ENCODE measurements around the gene C17orf58. TPM values are rescaled to one million over a fixed set of nuclear protein-coding genes. Genes with fewer than 3 reads are reported as not detected.
"Not testable (repeated sequence)": the region's sequence is repeated elsewhere in the genome, so short reads cannot be mapped to it uniquely, and the experiment has no call there.

C17orf58 gene
- total RNA-seq, 1 donor from 2014 or later = 9.8 TPM

- no peak for DNase-seq (ENCODE audit: extremely low spot score in 2 of 2)
- intact Hi-C loops (cut with DNase I) = no loop called here
- H3K4me3 ChIP-seq = no peak overlapping the region
These were observed 37.6 kb upstream of the C17orf58 start for GRCh38 chr17:68033636-68034451.

GRCh38 chr17:68029512-68030215 is 33.4 kb upstream of the C17orf58 start:
- intact Hi-C loops (cut with DNase I) = no loop called here
- DNase-seq (ENCODE audit: extremely low spot score in 2 of 2) = no peak
- Histone ChIP-seq H3K9me3 (no peaks in the 10 kb centered on the region), H3K27me3 (no peaks in the 10 kb centered on the region), H3K27ac (no peak overlapping the region), H3K36me3 (no peaks in the 10 kb centered on the region), H3K4me3 (no peak overlapping the region), H3K4me1 (no peaks in the 10 kb centered on the region)
- TF ChIP-seq POLR2A (IDR thresholded peaks at IDR 0.05) (no peak), POLR2AphosphoS5 (IDR thresholded peaks at IDR 0.05; ENCODE audit: insufficient read depth in 1 of 2, low read depth in 1 of 2) (no peak), CTCF (IDR thresholded peaks at IDR 0.05) (no peak)

More at GRCh38 chr17:68033636-68034451, 37.6 kb upstream of the C17orf58 start:
- Histone ChIP-seq H3K27me3 (no peaks in the 10 kb centered on the region), H3K27ac (no peak overlapping the region), H3K9me3 (no peaks in the 10 kb centered on the region), H3K4me1 (peaks cover 9% of the 10 kb centered on the region), H3K36me3 (peaks cover 0 to 6% of the 10 kb centered on the region in 2 donors)
- TF ChIP-seq CTCF (IDR thresholded peaks at IDR 0.05) (no peak), POLR2AphosphoS5 (IDR thresholded peaks at IDR 0.05; ENCODE audit: insufficient read depth in 1 of 2, low read depth in 1 of 2) (no peak), POLR2A (IDR thresholded peaks at IDR 0.05) (no peak)

GRCh38 chr17:68022547-68022946 is 26.3 kb upstream of the C17orf58 start:
- intact Hi-C loops (cut with DNase I); H3K4me3 ChIP-seq; DNase-seq (ENCODE audit: extremely low spot score in 2 of 2): not testable (repeated sequence)

GRCh38 chr17:68021963-68022362 is 25.7 kb upstream of the C17orf58 start:
- no peak for DNase-seq (ENCODE audit: extremely low spot score in 2 of 2)
- Histone ChIP-seq H3K4me1 (peaks cover 5% of the 10 kb centered on the region), H3K9me3 (no peaks in the 10 kb centered on the region), H3K4me3 (no peak overlapping the region), H3K27ac (no peak overlapping the region), H3K27me3 (no peaks in the 10 kb centered on the region), H3K36me3 (no peaks in the 10 kb centered on the region)
- no peak for TF ChIP-seq POLR2AphosphoS5 (IDR thresholded peaks at IDR 0.05; ENCODE audit: insufficient read depth in 1 of 2, low read depth in 1 of 2)
- no peak for TF ChIP-seq CTCF (IDR thresholded peaks at IDR 0.05)
- TF ChIP-seq POLR2A (IDR thresholded peaks at IDR 0.05) = no peak
- intact Hi-C loops (cut with DNase I) = no loop called here

More at GRCh38 chr17:68022547-68022946, 26.3 kb upstream of the C17orf58 start:
- not testable (repeated sequence) for H3K36me3 ChIP-seq, H3K4me1 ChIP-seq, H3K27ac ChIP-seq, H3K27me3 ChIP-seq, H3K9me3 ChIP-seq

- H3K27ac ChIP-seq = peak overlapping the region; percentile 91
- H3K9me3 ChIP-seq; H3K27me3 ChIP-seq; intact Hi-C loops (cut with DNase I); H3K4me1 ChIP-seq; DNase-seq (ENCODE audit: extremely low spot score in 2 of 2); H3K36me3 ChIP-seq: not testable (repeated sequence)
- H3K4me3 ChIP-seq = peak overlapping the region; percentile 55 to 62
These were observed 24.5 kb upstream of the C17orf58 start for GRCh38 chr17:68020791-68021190.

GRCh38 chr17:68020409-68020756 is 24.1 kb upstream of the C17orf58 start:
- TF ChIP-seq POLR2A (IDR thresholded peaks at IDR 0.05) (no peak), POLR2AphosphoS5 (IDR thresholded peaks at IDR 0.05; ENCODE audit: insufficient read depth in 1 of 2, low read depth in 1 of 2) (no peak), CTCF (IDR thresholded peaks at IDR 0.05) (no peak)
- peaks cover 5% of the 10 kb centered on the region for H3K4me1 ChIP-seq
- no peaks in the 10 kb centered on the region for H3K27me3 ChIP-seq
- H3K27ac ChIP-seq = peak overlapping the region; percentile 91
- H3K4me3 ChIP-seq = peak overlapping the region; percentile 55 to 62
- H3K9me3 ChIP-seq = no peaks in the 10 kb centered on the region
- intact Hi-C loops (cut with DNase I) = no loop called here
- no peaks in the 10 kb centered on the region for H3K36me3 ChIP-seq
- DNase-seq (ENCODE audit: extremely low spot score in 2 of 2) = no peak

All from vagina (tissue), 2 donors.